Mesothelial cell of epicardium (in vitro differentiated cells): ENCODE measurements around the gene PRXL2A. TPM values are rescaled to one million over a fixed set of nuclear protein-coding genes. Genes with fewer than 3 reads are reported as not detected.
A peak's percentile ranks its signal among the peaks of the same experiment; 100 is the strongest.

Experiments
- DNase-seq, 2 experiments: peaks; one replicate each; pipeline ENCODE4 v3.0.0; 2021; ENCODE audit warnings: low spot score in 2 of 2; ENCODE audit not compliant: unreplicated experiment in 2 of 2
- H3K27ac Mint-ChIP-seq: 2 replicates; pipeline ENCODE4 v1.8.0; 2021; ENCODE audit warnings: mixed read lengths
- H3K27me3 Mint-ChIP-seq: 2 replicates; pipeline ENCODE4 v1.8.0; 2021; ENCODE audit warnings: low read depth, mixed read lengths
- H3K36me3 Mint-ChIP-seq: 2 replicates; pipeline ENCODE4 v1.8.0; 2021; ENCODE audit warnings: mixed read lengths
- H3K4me1 Mint-ChIP-seq: 2 replicates; pipeline ENCODE4 v1.8.0; 2021; ENCODE audit warnings: mixed read lengths
- H3K4me3 Mint-ChIP-seq: 2 replicates; pipeline ENCODE4 v1.8.0; 2021; ENCODE audit warnings: mild to moderate bottlenecking, moderate library complexity, mixed read lengths
- H3K9me3 Mint-ChIP-seq: 2 replicates; pipeline ENCODE4 v1.8.0; 2021; ENCODE audit warnings: mixed read lengths
- total RNA-seq: library from RNA; stranded (reverse); gene quantifications from 3 replicates; pipeline ENCODE4 v1.2.1, GENCODE V29; 2021
- TF ChIP-seq, protein P1 (sequence below): fragments of 200-600 bp; sonication (generic); IDR thresholded peaks from one replicate; pipeline ENCODE4 v1.5.0; 2021; ENCODE audit warnings: antibody characterized with exemption; ENCODE audit not compliant: unreplicated experiment

The PRXL2A gene
- total RNA-seq, 1 donor from 2014 or later = 93.9 TPM

GRCh38 chr10:80464557-80465450 is 56.5 kb downstream of the PRXL2A start:
- Mint-ChIP-seq H3K36me3 (no peaks in the 10 kb centered on the region), H3K4me1 (peaks cover 94% of the 10 kb centered on the region), H3K9me3 (no peaks in the 10 kb centered on the region), H3K27ac (peak overlapping the region; percentile 89), H3K27me3 (no peaks in the 10 kb centered on the region), H3K4me3 (no peak overlapping the region)
- DNase-seq = no peak
- TF ChIP-seq, protein P1, sequence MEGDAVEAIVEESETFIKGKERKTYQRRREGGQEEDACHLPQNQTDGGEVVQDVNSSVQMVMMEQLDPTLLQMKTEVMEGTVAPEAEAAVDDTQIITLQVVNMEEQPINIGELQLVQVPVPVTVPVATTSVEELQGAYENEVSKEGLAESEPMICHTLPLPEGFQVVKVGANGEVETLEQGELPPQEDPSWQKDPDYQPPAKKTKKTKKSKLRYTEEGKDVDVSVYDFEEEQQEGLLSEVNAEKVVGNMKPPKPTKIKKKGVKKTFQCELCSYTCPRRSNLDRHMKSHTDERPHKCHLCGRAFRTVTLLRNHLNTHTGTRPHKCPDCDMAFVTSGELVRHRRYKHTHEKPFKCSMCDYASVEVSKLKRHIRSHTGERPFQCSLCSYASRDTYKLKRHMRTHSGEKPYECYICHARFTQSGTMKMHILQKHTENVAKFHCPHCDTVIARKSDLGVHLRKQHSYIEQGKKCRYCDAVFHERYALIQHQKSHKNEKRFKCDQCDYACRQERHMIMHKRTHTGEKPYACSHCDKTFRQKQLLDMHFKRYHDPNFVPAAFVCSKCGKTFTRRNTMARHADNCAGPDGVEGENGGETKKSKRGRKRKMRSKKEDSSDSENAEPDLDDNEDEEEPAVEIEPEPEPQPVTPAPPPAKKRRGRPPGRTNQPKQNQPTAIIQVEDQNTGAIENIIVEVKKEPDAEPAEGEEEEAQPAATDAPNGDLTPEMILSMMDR = no peak

DNA sequence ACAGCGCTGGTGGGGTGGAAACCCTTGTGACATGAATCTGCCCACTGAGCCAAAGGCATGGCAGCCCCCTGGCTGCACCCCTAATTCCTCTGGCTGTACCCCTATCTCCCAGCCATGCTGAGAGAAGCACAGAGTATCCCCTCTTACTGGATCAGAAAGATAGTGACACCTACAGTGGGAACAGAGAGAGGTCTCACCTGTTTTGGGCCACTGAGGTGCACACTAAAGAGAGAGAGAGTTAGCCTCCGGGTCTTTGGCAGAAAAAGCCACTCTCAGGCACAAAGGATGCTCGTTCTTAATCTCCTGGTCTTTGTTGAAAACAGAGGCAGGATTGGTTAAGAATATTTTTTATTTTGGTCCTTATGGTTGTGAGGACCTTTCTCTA is 57.1 kb downstream of the PRXL2A start:
- peaks cover 3% of the 10 kb centered on the region for H3K36me3 Mint-ChIP-seq
- DNase-seq = no peak
- no peaks in the 10 kb centered on the region for H3K27me3 Mint-ChIP-seq
- no peak overlapping the region for H3K4me3 Mint-ChIP-seq
- TF ChIP-seq, protein P1 = no peak
- peaks cover 88% of the 10 kb centered on the region for H3K4me1 Mint-ChIP-seq
- H3K9me3 Mint-ChIP-seq = no peaks in the 10 kb centered on the region
- peak overlapping the region; percentile 89 for H3K27ac Mint-ChIP-seq

- peaks cover 3% of the 10 kb centered on the region for H3K36me3 Mint-ChIP-seq
- peaks cover 87% of the 10 kb centered on the region for H3K4me1 Mint-ChIP-seq
- no peak overlapping the region for H3K4me3 Mint-ChIP-seq
- H3K27me3 Mint-ChIP-seq = no peaks in the 10 kb centered on the region
- TF ChIP-seq, protein P1 = no peak
- H3K27ac Mint-ChIP-seq = peak overlapping the region; percentile 91
- no peak for DNase-seq
- no peaks in the 10 kb centered on the region for H3K9me3 Mint-ChIP-seq
Measured at GRCh38 chr10:80465839-80466590, 57.7 kb downstream of the PRXL2A start.

DNA sequence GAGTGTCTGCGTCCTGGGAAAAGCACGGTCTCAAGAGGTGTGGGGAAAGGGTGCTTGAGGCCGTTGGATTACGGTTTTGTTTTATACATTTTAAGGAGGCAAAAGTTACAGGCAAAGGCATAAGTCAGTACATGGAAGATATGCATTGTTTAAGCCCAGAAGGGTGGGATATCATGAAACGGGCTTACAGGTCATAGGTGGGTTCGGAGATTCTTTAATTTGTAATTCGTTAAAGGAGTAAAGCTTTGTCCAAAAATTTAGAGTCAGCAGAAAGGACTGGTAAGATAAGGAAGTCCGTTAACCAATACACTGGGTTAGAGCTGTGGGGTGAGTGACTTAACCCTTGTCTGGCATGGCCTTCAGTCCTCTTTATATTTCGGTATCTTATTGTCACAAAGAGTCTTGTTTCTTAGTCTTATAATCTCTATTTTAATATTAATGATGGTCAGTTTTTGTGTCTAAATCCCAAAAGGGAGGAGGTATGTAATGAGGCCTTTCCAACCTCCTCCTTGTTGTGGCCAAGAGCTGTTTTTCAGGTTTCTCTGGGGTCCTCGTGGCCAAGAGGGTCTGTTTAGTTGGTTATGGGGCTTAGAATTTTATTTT is 58.5 kb downstream of the PRXL2A start:
- H3K27ac Mint-ChIP-seq = peak overlapping the region; percentile 33
- TF ChIP-seq, protein P1 = no peak
- peaks cover 3% of the 10 kb centered on the region for H3K36me3 Mint-ChIP-seq
- H3K4me3 Mint-ChIP-seq = no peak overlapping the region
- H3K9me3 Mint-ChIP-seq = no peaks in the 10 kb centered on the region
- H3K27me3 Mint-ChIP-seq = no peaks in the 10 kb centered on the region
- DNase-seq = no peak
- peaks cover 83% of the 10 kb centered on the region for H3K4me1 Mint-ChIP-seq

DNA sequence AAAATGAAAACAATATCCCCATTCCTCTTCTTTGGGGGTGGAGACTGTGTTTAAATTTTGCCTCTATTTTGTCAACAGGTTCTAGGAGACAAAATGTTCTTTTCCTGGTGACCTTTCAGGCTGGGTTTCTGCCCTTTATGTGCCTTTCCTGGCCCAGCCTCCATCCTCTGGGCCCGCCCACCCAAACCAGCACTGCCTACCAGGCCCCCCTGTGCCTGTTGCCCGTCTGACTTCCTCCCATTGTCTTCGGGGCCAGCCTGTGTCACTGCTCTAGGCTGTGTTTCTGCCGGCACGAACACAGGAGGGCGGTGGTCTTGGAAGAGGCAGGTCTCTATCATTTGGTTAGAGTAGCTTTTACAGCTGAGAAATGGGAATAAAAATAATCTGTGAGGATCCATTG is 59.7 kb downstream of the PRXL2A start:
- DNase-seq = no peak
- Mint-ChIP-seq H3K4me3 (no peak overlapping the region), H3K9me3 (no peaks in the 10 kb centered on the region), H3K36me3 (peaks cover 3% of the 10 kb centered on the region), H3K27me3 (no peaks in the 10 kb centered on the region), H3K4me1 (peaks cover 81% of the 10 kb centered on the region), H3K27ac (peak overlapping the region; percentile 85)
- TF ChIP-seq, protein P1 = no peak
